BJ (cell line): ENCODE data around the gene WDR82. TPM values are rescaled to one million over a fixed set of nuclear protein-coding genes. Genes with fewer than 3 reads are reported as not detected.
A peak's percentile ranks its signal among the peaks of the same experiment; 100 is the strongest.

Experiments used
- CTCF ChIA-PET: fragments of 350-600 bp; formaldehyde crosslinking; extraction: SDS; loops from one replicate; lab custom pipeline; 2021; ENCODE audit warnings: antibody characterized with exemption, inconsistent platforms; lab: Yijun Ruan, JAX
- POLR2A ChIA-PET: fragments of 300-600 bp; sonication (Branson Sonifier 250); formaldehyde crosslinking; extraction: SDS; loops from one replicate; lab custom pipeline; 2021; ENCODE audit warnings: antibody characterized with exemption; lab: Charles Lee
- DNase-seq: peaks from one replicate; pipeline ENCODE4 v3.0.0-alpha.2; 2011; ENCODE audit warnings: low read depth
- H3K27me3 ChIP-seq: 2 replicates; pipeline ENCODE4 v1.6.0; 2011; ENCODE audit warnings: low read length; ENCODE audit not compliant: control insufficient read depth, insufficient read depth
- H3K36me3 ChIP-seq: 2 replicates; pipeline ENCODE4 v1.5.1; 2011; ENCODE audit warnings: low read length; ENCODE audit not compliant: control insufficient read depth, insufficient read depth
- H3K4me3 ChIP-seq: 2 replicates; pipeline ENCODE4 v1.5.1; 2011; ENCODE audit warnings: low read depth, mild to moderate bottlenecking, control low read depth, low read length
- polyA plus RNA-seq: library from polyadenylated mRNA; depleted of rRNA; stranded (reverse); fragments of >200 nt; gene quantifications from 2 replicates; pipeline ENCODE4 v1.2.3, GENCODE V29; 2011
- TF ChIP-seq, protein P1 (sequence below): IDR thresholded peaks from 2 replicates; pipeline ENCODE4 v1.5.1; 2011; ENCODE audit warnings: low read depth, mild to moderate bottlenecking, control low read depth, inconsistent platforms, low read length, moderate library complexity; ENCODE audit not compliant: insufficient read depth

WDR82 gene
- polyA plus RNA-seq, 1 experiment, result 42.3 TPM

DNA sequence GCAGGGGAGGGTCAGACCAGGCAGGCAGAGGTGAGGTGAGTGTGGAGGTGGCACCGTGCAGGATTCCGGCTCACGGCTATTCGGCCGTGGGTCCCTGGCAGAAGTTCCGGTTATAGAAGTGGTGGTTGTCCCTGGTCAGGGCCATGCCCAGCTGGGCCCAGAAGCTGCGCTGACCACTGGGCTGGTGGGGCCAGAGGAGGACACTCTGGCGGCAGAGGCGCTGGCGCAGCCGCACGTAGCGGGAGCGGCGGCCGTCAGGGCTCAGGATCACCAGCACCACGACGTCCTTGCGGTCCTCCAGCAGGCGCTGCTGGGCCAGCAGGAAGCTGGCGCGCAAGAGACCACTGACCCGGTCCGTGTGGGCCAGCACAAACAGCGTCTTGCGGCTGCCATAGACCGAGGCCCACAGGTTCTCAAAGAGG, 57.3 kb downstream of the WDR82 start:
- ChIA-PET CTCF (interaction anchor here (0.6 to 9.7 kb wide), 32 partner anchors 11 to 226 kb away, joined by 3 to 150 read pairs (median 4); partner anchors contain the start of genes TWF2 and WDR82), POLR2A (no interaction called here)
- no peaks in the 10 kb centered on the region for H3K27me3 ChIP-seq
- H3K4me3 ChIP-seq, result no peak overlapping the region
- H3K36me3 ChIP-seq, result no peaks in the 10 kb centered on the region
- TF ChIP-seq, protein P1, sequence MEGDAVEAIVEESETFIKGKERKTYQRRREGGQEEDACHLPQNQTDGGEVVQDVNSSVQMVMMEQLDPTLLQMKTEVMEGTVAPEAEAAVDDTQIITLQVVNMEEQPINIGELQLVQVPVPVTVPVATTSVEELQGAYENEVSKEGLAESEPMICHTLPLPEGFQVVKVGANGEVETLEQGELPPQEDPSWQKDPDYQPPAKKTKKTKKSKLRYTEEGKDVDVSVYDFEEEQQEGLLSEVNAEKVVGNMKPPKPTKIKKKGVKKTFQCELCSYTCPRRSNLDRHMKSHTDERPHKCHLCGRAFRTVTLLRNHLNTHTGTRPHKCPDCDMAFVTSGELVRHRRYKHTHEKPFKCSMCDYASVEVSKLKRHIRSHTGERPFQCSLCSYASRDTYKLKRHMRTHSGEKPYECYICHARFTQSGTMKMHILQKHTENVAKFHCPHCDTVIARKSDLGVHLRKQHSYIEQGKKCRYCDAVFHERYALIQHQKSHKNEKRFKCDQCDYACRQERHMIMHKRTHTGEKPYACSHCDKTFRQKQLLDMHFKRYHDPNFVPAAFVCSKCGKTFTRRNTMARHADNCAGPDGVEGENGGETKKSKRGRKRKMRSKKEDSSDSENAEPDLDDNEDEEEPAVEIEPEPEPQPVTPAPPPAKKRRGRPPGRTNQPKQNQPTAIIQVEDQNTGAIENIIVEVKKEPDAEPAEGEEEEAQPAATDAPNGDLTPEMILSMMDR, result no peak
- no peak for DNase-seq

DNA sequence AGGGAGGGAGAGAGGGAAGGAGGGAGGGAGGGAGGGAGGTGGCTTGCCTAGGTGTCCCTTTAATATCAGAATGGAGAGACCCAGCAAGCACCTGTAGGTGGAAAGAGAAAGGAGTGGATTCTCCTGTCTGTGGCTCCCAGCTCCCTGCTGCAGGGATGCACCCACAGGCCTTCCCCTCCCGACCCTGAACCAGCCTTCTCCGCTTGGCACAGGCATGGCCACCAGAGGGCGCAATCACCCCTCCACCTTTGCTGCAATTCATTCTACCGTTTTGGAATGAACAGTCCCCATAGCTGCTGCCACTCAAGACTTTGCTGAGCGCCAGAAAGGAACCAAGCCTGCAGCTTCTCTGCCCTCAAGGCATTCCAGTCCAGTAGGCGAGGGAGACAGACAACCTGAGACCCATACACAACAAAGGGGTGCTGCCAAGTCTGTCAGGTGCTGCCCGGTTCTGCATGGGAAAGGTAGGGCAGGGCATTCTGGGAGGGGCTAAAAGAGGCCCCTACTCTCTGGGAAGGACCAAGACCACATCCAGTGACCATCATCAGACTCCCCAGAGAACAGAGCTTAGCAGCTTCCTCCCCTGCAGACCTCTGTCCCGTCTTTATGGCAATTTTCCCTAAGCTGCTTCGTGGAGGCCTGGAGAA, 57.9 kb downstream of the WDR82 start:
- Histone ChIP-seq H3K27me3 (no peaks in the 10 kb centered on the region), H3K36me3 (peaks cover 4% of the 10 kb centered on the region), H3K4me3 (no peak overlapping the region)
- TF ChIP-seq, protein P1, result peak; percentile 97
- ChIA-PET CTCF (interaction anchor here (0.6 to 9.7 kb wide), 34 partner anchors 11 to 227 kb away, joined by 3 to 150 read pairs (median 4); partner anchors contain the start of genes TWF2 and WDR82), POLR2A (no interaction called here)
- no peak for DNase-seq

DNA sequence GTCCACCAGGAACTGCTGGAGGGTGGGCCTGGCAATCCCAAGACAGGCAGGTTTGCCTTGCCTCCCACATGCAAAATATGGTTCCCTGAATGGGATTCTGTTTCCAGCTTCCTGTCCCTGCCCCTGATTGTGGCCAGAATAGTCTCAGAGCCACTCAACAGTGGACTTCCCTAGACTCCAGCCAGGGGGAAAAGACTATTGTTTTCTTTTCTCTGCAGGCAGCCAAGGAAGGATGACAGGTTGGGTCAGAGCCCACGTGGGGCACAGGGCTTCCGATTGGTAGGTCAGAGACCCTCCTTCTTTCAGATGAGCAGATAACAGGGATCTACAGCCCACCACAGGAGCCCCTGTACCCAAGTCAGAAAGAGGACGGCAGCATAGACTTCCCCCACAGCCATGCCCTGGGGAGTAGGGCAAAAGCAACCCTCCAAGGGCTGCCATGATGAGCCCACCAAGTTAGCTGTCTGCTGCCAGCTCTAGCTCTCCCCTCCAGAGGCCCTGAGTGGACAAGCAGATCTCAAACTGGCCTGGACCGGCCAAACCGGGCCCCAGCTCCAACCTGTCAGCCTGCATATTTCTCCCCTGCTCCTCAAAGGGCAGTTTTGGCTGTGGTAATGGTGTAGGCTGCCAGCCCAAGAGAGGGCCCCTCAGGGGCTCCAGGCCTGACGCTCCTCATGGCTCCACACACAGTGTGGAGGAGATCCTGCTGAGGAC, 59.4 kb downstream of the WDR82 start:
- Histone ChIP-seq H3K4me3 (no peak overlapping the region), H3K27me3 (no peaks in the 10 kb centered on the region), H3K36me3 (peaks cover 14% of the 10 kb centered on the region)
- TF ChIP-seq, protein P1, result no peak
- DNase-seq, result no peak
- ChIA-PET CTCF (interaction anchor here (0.6 to 9.7 kb wide), 15 partner anchors 8 to 228 kb away, joined by 3 to 150 read pairs (median 7); partner anchors contain the start of gene TWF2), POLR2A (no interaction called here)

DNA sequence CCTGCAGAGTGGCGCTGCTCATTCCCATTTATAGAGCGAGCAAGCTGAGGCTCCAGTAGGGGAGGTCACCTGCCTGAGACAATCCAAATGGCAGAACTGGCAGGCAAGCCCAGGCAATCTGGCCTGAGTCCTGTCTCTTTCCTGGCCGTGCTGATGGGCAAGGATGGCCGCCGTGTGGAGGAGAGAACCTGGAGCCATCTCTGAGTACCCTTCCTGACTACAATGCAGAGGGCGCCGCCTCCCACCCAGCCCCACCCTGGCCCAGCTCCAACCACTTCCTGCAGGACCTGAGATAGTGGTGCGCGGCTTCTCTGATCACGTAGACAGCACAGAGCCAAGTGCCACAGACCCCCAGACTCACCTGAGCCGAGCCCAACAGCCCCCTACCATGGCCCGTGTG, 60.0 kb downstream of the WDR82 start:
- DNase-seq, result no peak
- TF ChIP-seq, protein P1, result no peak
- POLR2A ChIA-PET, result no interaction called here
- H3K27me3 ChIP-seq, result no peaks in the 10 kb centered on the region
- CTCF ChIA-PET, result interaction anchor here (1.4 to 9.7 kb wide), 3 partner anchors 8 to 120 kb away, joined by 3 to 150 read pairs (median 131); partner anchors contain the start of gene TWF2
- no peak overlapping the region for H3K4me3 ChIP-seq
- peaks cover 15% of the 10 kb centered on the region for H3K36me3 ChIP-seq

DNA sequence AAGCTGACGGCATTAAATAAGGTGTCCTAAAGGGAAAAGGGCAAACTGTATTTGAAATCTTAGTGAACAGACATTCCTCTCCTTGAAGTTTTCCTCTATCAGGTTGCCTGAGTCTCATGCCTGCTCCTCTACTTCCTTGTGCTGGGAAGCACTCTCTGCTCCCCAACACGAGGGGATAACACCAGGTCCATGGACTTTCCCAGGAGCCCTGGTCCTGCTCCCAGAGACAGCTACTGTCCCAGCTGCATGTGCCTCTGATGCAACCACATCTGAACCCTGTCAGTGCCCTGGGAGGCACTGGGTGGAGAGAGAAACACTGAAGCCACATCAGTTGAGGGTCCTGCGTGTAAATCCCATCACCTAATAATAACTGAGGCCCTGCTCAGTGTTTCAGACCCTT, 60.4 kb downstream of the WDR82 start:
- Histone ChIP-seq H3K4me3 (no peak overlapping the region), H3K27me3 (no peaks in the 10 kb centered on the region), H3K36me3 (peaks cover 17% of the 10 kb centered on the region)
- CTCF ChIA-PET, result interaction anchor here (1.4 to 8.3 kb wide), 2 partner anchors 9 to 121 kb away, joined by 3 to 150 read pairs; no protein-coding TSS in a partner anchor
- POLR2A ChIA-PET, result no interaction called here
- TF ChIP-seq, protein P1, result no peak
- no peak for DNase-seq
